PC-3 (cell line): Measurements from ENCODE around the gene RELL1.

Experiments used
- EZH2 ChIP-seq: fragments of 300-600 bp; sonication (generic); IDR thresholded peaks from one replicate; pipeline ENCODE4 v1.6.1; 2017; ENCODE audit warnings: antibody characterized with exemption, mild to moderate bottlenecking, low read length; ENCODE audit not compliant: unreplicated experiment
- EZH2phosphoT487 ChIP-seq: fragments of 300-600 bp; sonication (generic); IDR thresholded peaks from 2 replicates; pipeline ENCODE4 v1.6.1; 2018; ENCODE audit warnings: mild to moderate bottlenecking, antibody characterized with exemption, low read length, borderline replicate concordance
- TF ChIP-seq, protein P1 (sequence below): fragments of 300-600 bp; sonication (generic); conservative IDR thresholded peaks from 2 replicates; pipeline ENCODE4 v1.5.1; 2017; ENCODE audit warnings: antibody characterized with exemption, low read depth, mild to moderate bottlenecking, low read length

DNA sequence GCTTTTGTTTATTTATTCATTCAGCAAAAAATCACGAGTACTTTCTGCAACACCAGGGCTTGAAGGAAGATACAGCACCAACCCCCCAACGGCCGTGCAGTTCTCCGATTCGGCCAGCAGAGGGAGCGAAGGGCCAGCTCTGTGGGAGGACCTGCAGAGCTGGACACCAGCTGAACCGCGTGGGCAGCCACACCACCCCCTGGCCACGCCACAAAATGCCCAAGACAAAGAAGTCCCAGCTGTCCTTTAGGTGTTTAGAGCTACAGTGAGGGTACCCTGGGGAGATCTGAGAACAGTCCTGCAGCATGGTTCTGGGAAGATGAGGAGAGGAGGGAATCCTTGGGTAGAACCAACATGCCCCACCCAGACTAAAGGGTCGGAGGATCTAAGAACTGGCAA lies 83.1 kb downstream of the RELL1 start:
- TF ChIP-seq EZH2phosphoT487 (no peak), EZH2 (no peak)
- TF ChIP-seq, protein P1, sequence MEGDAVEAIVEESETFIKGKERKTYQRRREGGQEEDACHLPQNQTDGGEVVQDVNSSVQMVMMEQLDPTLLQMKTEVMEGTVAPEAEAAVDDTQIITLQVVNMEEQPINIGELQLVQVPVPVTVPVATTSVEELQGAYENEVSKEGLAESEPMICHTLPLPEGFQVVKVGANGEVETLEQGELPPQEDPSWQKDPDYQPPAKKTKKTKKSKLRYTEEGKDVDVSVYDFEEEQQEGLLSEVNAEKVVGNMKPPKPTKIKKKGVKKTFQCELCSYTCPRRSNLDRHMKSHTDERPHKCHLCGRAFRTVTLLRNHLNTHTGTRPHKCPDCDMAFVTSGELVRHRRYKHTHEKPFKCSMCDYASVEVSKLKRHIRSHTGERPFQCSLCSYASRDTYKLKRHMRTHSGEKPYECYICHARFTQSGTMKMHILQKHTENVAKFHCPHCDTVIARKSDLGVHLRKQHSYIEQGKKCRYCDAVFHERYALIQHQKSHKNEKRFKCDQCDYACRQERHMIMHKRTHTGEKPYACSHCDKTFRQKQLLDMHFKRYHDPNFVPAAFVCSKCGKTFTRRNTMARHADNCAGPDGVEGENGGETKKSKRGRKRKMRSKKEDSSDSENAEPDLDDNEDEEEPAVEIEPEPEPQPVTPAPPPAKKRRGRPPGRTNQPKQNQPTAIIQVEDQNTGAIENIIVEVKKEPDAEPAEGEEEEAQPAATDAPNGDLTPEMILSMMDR = peak; percentile 89
